HS-5 (cell line): Measurements from ENCODE around the gene PDE3A.
"Not testable (repeated sequence)": the region's sequence is repeated elsewhere in the genome, so short reads cannot be mapped to it uniquely, and the experiment has no call there.

Source experiments
- DNase-seq: peaks from one replicate; pipeline ENCODE4 v3.0.0-alpha.2; 2012; ENCODE audit warnings: low read depth

Gene PDE3A

DNA sequence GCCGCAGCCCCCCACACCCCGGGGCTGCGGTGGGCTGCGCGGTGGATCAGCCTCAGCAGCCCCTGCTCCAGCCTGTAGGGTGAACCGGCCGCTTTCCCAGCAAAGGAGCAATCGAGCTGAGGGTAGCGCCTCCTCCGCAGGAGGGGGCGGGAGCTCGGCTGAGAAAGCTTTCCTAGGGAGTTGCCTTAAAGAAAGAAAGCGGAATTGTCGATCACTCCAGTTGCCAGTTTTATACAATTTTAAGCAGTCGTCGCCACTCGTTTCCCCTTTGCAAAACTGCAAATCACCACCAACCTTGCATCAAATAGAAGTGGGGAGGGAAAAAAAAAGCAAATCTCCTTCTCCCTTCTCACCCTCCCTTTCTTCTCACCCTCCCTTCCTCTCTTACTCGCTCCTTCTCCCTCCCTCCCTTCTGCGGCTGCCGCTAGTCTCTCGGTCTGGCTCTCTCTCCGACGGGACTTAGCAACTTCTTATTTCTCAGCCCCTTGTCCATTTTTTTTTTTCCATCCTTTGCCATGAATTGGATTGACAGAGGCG, at the start of gene PDE3A:
Gene PDE3A (plus strand): TSS at position 424 of the 537 bp plus-strand sequence. CDS start 748 bp downstream, outside the sequence.
- DNase-seq = peak; percentile 56

DNA sequence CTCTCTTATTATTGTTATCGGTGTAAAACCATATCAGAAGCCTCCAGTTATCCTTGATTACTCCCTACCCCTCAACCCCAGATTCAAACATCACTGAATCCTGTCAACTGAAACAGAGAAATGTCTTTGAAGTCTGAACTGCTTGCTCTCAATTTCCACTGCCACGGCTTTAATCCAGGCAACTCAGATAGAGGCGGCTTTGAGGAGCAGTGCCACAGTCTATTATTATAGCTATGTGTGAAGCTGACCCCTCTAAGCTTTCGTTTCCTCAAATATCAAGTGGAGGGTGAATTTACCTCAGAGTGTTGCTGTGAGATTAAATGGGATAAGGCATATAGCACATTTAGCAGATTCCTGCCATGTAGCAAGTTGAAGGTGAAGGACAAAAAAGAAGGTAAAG, 49.0 kb upstream of the PDE3A start:
- no peak for DNase-seq

DNA sequence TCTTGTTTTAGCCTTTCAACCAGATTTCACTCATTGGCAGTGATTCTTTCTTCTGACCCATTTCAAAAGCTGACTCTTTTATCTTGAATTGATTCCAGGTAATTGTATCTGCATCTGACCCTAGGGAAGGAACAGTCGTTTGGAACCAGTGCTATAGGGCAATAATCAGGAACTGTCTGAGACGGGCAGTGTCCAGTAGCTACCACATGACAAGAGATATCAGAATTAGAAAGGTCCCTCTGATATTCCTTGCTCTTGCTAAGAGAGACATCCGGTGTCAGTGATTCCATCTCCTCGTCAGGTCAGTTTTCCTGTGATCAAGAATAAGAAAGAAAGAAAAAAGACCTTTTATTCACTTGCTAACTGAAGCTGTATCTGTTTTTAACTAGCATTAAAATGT, 47.8 kb upstream of the PDE3A start:
- no peak for DNase-seq

DNA sequence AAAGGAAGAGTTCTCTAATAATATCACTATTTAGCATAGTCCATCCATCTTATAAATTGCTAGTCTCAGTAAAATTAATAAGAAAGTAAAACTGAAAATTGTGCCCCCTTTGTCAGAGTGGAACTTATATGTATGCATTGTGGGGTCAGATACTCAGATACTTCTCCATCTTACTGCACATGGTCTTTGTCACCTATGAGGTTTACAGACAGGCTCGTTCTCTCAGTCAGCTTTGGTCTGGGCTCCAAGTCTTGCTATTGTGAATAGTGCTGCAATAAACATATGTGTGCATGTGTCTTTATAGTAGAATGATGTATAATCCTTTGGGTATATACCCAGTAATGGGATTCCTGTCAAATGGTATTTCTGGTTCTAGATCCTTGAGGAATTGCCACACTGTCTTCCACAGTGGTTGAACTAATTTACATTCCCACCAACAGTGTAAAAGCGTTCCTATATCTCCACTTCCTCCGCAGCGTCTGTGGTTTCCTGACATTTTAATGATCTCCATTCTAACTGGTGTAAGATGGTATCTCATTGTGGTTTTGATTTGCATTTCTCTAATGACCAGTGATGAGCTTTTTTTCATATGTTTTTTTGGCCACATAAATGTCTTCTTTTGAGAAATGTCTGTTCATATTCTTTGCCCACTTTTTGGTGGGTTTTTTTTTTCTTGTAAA, 37.4 kb upstream of the PDE3A start:
- DNase-seq = not testable (repeated sequence)

DNA sequence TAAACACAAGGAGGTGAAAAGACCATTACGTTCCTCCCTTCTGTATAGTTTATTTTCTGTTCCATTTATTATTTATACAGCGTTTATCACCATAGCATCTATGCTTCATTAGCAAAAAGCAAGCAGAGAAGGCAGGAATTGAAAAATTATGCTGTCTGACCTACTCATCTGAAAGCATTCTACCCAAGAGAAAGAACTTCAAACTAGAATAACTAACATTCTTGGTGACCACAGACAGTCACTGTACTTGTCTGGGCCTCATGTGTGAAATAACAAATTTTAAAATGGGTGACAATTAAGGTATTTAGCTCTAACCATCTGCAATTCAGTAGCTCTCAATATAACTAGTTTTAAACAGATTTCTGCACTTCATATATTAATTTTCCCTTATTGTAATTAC, 29.3 kb upstream of the PDE3A start:
- DNase-seq = no peak

DNA sequence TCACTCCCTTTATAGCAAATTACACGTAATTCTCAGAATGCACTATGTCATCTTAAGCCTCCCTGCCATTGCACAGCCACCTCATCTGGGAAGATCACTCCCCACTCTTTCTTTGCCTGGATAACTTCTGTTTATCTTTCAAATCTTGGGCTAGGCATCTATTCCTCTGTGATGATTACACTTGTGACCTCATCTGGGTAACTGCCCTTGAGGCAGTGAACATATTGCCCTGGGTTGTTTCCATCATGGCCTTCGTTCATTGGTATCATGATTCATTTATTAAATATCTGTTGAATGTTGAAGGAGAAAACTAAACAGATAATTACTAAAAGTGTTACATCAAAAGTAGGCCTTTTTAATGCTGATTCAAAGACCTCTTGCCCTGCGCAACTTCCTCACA, 26.2 kb upstream of the PDE3A start:
- DNase-seq = peak; percentile 22

DNA sequence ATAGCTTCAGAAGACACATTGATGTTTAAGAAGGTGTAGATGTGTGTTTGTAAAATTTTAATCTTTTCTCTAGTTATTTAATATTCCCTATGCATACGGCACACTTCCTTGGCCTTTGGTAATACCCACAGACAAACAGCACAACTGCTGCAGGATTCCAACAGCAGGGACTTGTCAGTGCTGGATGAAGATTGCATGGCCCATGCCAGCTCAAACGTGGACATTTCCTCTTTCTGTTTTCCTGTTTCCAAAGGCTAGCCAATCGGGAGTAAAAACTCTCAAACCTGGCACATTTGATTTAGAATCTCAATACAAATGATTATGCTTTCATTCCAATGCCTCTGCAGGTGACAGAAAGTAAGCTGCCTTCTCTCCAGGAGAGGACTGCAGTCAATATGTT, 22.5 kb upstream of the PDE3A start:
- DNase-seq = no peak

DNA sequence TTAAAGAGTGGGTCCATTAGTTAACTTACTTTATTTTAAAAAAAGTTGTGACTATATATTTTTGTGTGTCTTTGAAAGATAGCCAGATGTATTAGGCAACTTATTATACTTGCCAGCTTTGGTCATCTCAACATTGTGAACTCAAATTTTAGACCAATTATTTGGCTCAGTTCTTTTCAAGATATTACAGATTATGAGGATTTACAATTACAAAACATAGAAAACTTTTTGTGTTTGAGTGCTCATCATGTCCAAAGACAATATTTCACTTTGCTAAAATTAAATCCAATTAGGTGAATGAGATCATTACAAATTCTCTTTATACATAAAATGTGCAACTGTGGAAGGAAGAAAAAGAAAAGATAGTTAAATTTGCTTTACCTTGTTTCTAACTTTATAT, 18.3 kb upstream of the PDE3A start:
- no peak for DNase-seq

DNA sequence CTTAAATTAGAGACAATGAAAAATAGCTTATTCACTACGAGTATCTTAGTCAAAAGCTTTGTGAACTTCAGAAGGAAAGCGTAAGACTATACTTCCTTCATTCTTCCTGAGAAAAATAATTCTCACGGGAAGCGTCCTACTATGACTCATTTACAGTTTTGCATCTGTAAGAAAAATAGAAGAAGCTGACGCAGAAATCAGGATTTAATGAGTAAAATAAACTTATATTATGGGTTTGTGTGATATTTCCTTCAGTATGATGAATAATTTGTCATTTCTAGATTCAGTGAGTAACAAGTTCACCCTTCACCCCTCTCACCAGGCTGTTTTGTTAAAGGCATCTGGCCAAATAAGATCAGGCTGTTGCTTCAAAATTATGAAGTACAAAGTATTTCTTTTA, 17.8 kb upstream of the PDE3A start:
- DNase-seq = peak; percentile 77

DNA sequence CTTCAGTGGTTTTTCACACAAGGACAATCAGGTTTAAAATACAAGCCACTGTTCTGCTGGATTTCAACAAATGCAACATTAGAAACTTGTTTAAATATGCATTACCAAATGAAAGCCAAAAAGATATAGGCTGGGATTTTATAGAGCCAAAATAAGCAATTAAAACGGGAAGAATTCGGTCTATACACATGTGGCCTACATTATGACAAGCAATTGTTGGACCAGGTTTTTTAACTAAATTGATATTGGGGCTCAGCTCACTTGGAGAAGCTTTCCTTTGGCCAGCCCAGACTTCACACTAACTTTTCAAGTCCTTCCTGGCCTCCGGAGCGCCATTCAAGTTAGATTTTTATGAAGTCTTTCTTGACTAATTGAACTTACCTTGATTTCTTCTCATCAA, 16.9 kb upstream of the PDE3A start:
- DNase-seq = no peak

DNA sequence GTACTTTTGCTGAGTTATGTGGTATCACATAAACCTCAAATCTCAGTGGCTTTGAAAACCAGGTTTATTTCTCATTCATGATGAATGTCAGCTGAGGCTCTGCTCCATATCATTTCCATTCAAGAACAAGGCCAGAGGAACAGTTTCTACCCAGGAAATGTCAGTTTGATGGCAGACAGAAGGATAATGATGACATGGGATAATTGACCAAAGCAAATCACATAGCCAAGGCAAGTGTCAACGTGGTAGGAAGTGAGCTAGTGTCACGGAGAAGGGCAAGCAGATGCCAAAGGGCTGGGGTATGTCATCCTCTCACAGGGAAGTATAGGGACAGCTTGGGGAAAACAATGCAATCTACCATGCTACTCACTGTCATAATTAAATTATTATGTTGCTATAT, 12.3 kb upstream of the PDE3A start:
- no peak for DNase-seq

DNA sequence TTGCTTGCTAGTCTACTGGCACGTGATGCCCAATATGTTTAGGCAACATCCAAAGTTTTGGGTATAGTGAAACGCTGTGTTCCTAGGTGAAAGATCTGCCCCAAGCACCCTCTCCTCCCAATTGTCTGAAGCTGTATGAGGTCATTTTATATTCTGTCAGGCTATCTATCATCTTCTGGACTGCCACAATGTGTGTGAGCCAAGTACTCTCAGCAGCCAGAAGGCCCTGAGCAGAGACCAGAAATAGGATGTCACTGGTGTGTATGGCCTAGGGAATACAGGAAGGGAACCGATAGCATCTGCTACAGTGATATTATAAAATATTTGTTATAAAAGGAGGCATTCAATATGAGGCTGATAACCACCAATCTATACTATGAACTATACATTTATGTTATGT, 7.9 kb upstream of the PDE3A start:
- DNase-seq = no peak

DNA sequence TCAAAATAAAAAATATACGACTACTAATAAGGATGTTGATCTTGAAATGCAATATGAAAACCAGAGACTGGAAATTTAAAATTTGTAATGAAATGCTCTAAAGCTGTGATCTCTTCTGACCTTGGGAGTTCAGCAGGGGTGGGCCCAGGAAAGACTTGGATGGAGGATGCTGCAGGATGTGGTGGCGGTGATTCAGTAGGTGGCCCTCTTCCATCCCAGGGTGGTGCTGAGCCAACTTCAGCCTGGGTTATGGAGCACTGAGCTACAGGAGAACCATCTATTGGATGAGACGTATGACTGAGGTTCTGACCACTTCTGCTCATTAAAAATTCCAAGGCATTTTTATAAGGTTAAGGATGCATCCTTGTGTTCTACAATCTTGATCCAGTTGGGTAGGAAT, 6.9 kb upstream of the PDE3A start:
- DNase-seq = no peak

DNA sequence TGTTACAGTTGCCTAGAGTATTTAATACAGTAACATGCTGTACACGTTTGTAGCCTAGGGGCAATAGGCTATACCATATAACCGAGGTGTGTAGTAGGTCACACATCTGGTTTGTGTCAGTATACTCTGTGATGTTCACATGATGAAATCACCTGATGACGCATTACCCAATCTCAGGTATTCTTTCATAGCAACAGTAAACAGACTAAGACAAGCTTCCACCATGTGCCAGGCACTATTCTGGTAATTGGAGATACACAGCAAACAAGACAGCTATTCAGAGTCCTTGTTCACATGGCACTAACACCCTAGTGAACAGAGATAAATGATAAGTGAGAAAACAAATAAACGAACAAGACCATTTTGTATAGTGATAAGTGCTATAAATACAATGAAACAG, 3.8 kb upstream of the PDE3A start:
- DNase-seq = no peak

DNA sequence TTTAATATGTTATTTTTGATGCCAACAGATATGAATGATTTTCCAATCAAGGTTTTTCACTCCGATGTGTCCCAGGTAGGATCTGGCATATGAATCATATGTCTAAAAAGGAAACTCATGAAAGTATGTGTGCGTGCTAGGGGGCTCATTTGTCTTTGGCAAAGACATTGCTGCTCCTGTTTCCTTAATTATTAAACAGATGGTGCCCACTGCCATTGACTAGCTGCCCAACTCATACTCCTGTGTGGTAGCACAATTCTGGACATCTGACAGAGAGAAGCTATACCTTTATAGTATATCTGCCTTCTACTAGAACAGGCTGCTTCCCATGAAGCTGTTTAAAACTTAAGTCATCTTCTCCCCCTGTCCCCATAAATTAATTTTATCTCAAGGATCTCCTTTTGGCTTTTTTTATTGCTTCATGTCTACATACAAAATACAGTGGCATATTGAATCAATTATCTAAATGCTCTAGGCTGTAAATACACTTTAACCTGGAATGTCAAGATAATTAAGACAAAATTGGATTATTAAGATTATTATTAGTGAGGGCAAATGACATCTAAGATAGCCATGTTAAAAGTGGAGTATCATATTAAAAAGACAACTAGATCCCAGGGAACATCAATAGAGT, 1.4 kb upstream of the PDE3A start:
- DNase-seq = no peak

DNA sequence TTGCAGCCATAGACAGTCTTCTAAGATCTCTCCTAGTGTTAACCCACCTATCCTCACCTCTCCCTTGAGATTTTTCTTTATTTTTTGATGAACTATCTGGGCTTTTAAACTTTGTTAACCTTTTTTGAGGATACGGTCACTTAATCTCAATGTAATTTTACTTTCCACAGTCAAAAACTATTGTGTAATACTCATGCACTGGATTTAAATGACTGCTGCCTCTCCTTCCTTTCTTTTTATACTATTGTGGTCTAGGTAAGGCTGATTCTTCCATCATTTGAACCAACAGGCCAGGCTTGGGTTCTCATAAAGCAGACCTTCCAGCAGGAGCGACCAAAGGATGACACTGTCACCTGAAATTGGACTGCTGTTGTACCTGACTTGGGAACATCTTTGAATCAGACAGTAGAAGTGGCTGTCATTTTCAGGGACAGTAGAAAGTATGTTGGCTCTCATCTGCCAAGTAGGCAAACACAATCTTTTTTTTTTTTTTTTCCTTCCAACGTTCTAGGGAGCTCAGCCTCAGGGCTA, 689 bp upstream of the PDE3A start:
- no peak for DNase-seq

DNA sequence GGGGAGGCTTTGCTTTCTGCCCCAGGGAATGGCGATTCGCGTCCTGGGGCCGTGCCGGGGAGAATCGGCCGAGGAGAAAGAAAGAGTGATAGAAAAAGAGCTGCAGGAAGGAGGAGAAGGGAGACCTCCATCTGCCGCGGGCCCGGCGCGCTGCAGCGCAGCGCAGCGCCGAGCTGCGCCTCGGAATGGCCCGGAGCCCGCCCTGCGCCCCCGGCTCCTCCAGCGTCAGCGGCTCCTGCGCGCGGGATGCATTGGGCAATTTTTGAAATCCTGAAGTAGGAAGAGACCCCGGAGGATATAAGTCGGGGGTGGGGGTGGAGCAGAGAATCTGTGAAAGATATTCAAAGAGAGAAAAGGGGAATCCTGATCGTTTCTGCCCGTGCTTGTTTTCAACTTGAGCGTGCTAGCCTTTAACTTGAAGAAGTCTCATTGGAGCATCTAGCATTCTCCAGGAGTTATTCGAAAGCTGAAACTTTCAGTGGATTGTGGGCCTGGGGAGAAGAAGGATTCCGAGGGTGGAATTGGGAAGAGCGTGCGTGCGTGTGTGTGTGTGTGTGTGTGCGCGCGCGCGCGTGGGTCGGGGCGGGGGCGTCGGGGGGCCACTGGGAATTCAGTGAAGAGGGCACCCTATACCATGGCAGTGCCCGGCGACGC, 441 bp downstream of the PDE3A start:
- no peak for DNase-seq

DNA sequence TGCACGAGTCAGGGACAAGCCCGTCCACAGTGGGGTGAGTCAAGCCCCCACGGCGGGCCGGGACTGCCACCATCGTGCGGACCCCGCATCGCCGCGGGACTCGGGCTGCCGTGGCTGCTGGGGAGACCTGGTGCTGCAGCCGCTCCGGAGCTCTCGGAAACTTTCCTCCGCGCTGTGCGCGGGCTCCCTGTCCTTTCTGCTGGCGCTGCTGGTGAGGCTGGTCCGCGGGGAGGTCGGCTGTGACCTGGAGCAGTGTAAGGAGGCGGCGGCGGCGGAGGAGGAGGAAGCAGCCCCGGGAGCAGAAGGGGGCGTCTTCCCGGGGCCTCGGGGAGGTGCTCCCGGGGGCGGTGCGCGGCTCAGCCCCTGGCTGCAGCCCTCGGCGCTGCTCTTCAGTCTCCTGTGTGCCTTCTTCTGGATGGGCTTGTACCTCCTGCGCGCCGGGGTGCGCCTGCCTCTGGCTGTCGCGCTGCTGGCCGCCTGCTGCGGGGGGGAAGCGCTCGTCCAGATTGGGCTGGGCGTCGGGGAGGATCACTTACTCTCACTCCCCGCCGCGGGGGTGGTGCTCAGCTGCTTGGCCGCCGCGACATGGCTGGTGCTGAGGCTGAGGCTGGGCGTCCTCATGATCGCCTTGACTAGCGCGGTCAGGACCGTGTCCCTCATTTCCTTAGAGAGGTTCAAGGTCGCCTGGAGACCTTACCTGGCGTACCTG, 1.1 kb downstream of the PDE3A start:
- no peak for DNase-seq

DNA sequence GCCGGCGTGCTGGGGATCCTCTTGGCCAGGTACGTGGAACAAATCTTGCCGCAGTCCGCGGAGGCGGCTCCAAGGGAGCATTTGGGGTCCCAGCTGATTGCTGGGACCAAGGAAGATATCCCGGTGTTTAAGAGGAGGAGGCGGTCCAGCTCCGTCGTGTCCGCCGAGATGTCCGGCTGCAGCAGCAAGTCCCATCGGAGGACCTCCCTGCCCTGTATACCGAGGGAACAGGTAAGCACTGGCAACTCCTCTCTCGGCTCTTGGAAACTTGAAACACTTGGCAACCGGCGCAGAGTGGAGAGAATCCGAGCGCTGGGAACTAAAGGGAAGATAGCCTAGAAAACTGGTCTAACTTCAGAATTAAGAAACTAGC, 1.7 kb downstream of the PDE3A start:
- DNase-seq = no peak

DNA sequence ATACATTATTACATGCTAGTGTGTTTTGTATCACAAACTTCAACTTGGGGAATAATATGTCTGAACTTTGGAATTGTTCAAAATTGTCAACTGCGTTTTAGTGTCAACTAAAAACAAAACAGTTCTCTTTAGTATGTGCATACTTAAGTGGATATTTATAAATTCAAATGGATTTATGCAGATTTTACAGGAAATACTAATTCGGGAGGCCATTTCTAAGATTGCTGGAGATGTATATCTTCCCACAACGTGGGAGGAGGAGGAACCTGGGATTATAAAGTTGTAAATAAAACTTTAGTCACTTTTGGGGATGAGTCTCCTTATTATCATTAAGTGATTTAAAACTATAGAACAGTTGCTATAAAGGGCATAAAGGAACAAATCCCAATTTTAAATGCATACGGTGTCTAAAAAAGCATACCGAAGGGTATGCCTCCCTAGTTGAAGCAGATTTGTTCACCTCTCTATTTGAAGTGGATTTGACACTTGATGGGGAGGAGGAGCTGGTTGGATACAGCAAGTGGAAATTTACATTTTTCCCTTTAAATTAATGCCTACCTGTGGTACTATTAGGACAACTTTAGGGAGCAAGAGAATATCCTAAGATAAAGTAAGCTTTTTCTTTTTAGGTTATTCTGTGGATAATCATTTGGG, 2.7 kb downstream of the PDE3A start:
- DNase-seq = no peak

DNA sequence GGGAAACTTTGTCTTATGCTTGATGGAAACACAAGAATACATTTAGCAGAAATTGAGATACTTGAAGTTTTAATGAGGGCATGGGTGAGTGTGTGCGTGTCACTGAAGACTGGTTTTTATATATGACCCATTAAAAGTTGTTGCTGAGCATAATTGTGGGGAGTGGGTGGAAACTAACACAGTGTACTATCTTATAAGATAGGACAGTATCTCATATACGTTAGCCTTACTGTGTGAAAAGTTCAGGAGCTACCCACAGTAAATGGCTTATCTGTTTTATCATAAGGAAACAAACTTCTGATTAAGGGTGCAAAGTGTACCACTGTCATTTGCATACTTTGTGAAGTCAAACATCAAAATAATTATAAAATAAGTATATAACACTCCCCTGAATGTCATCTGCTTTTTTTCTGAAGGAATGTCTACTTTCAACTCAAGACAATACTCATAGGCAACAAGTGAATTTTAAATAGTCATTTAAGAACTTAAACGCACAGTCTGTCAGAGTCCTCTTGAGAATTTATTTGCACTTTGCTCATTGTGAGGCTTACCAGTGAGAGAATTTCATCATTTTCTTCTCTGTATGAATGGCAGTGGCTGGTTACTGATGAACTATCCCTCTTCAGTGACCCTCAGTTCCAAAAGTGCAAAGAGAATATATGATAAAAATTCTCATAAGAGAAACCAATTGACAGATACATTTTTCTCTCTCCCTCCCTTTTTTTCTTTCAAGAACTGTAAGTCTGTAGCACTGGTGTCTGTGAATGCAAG, 4.2 kb downstream of the PDE3A start:
- DNase-seq = no peak
